Caki2 (cell line): Measurements from ENCODE around the gene CNTNAP2. TPM values are rescaled to one million over a fixed set of nuclear protein-coding genes. Genes with fewer than 3 reads are reported as not detected.

ENCODE experiments used
- DNase-seq: peaks from one replicate; pipeline ENCODE4 v3.0.0-alpha.2; 2015; ENCODE audit warnings: low read depth
- in situ Hi-C: cut with HindIII; loops from 2 replicates; pipeline ENCODE4 v1.10.0; 2016; ENCODE audit warnings: low sequenced_read_pairs, low pct_unique_long_range_greater_than_20kb, mixed read lengths
- total RNA-seq: library from RNA; depleted of rRNA; stranded (reverse); fragments of >200 nt; shearing (Covaris generic); gene quantifications from 2 replicates; pipeline ENCODE4 v1.2.3, GENCODE V29; 2014; ENCODE audit warnings: low replicate concordance

CNTNAP2 gene
- total RNA-seq, 1 experiment from 2014 or later: not detected

- no peak for DNase-seq
- in situ Hi-C loops: no loop called here
Measured at GRCh38 chr7:146755585-146755984, 639.0 kb downstream of the CNTNAP2 start.

GRCh38 chr7:146764458-146764857 lies 647.9 kb downstream of the CNTNAP2 start:
- no peak for DNase-seq
- in situ Hi-C loops: no loop called here

GRCh38 chr7:146768957-146769356 lies 652.4 kb downstream of the CNTNAP2 start:
- in situ Hi-C loops: no loop called here

GRCh38 chr7:146772601-146773000 lies 656.0 kb downstream of the CNTNAP2 start:
- in situ Hi-C loops: no loop called here
- DNase-seq: no peak

More at GRCh38 chr7:146768957-146769356, 652.4 kb downstream of the CNTNAP2 start:
- no peak for DNase-seq

- no peak for DNase-seq
Measured at GRCh38 chr7:146773506-146773905, 656.9 kb downstream of the CNTNAP2 start.

GRCh38 chr7:146781352-146782116 lies 664.9 kb downstream of the CNTNAP2 start:
- no peak for DNase-seq
- in situ Hi-C loops: no loop called here

More at GRCh38 chr7:146773506-146773905, 656.9 kb downstream of the CNTNAP2 start:
- in situ Hi-C loops: no loop called here

- in situ Hi-C loops: no loop called here
- no peak for DNase-seq
Measured at GRCh38 chr7:146787266-146787665, 670.7 kb downstream of the CNTNAP2 start.

- DNase-seq: no peak
- in situ Hi-C loops: no loop called here
Measured at GRCh38 chr7:146788008-146788407, 671.4 kb downstream of the CNTNAP2 start.

GRCh38 chr7:146791344-146792285 lies 675.0 kb downstream of the CNTNAP2 start:
- in situ Hi-C loops: no loop called here
- DNase-seq: no peak

- in situ Hi-C loops: no loop called here
- no peak for DNase-seq
Measured at GRCh38 chr7:146804620-146805019, 688.0 kb downstream of the CNTNAP2 start.

- in situ Hi-C loops: no loop called here
- no peak for DNase-seq
Measured at GRCh38 chr7:146805082-146805481, 688.5 kb downstream of the CNTNAP2 start.

- in situ Hi-C loops: no loop called here
- no peak for DNase-seq
Measured at GRCh38 chr7:146826329-146826728, 709.7 kb downstream of the CNTNAP2 start.

GRCh38 chr7:146830686-146831085 lies 714.1 kb downstream of the CNTNAP2 start:
- in situ Hi-C loops: no loop called here
- DNase-seq: no peak

GRCh38 chr7:146831875-146832274 lies 715.3 kb downstream of the CNTNAP2 start:
- DNase-seq: no peak
- in situ Hi-C loops: no loop called here

GRCh38 chr7:146844405-146844804 lies 727.8 kb downstream of the CNTNAP2 start:
- DNase-seq: no peak
- in situ Hi-C loops: no loop called here

GRCh38 chr7:146858690-146859089 lies 742.1 kb downstream of the CNTNAP2 start:
- DNase-seq: no peak
- in situ Hi-C loops: no loop called here

GRCh38 chr7:146861701-146862100 lies 745.1 kb downstream of the CNTNAP2 start:
- in situ Hi-C loops: no loop called here
- no peak for DNase-seq

- no peak for DNase-seq
- in situ Hi-C loops: no loop called here
Measured at GRCh38 chr7:146862415-146862814, 745.8 kb downstream of the CNTNAP2 start.

GRCh38 chr7:146864644-146865043 lies 748.0 kb downstream of the CNTNAP2 start:
- in situ Hi-C loops: no loop called here

More at GRCh38 chr7:146864644-146865043, 748.0 kb downstream of the CNTNAP2 start:
- no peak for DNase-seq
